Neutrophil (primary cell): ENCODE measurements around the gene PDE6H.

Source experiments
- H3K27ac ChIP-seq: fragments of 200-600 bp; sonication (generic); 2 replicates; pipeline ENCODE4 v1.5.1; 2016; ENCODE audit warnings: mild to moderate bottlenecking, moderate library complexity
- H3K27me3 ChIP-seq: fragments of 200-600 bp; sonication (generic); 2 replicates; pipeline ENCODE4 v1.6.0; 2016; ENCODE audit warnings: mild to moderate bottlenecking
- H3K36me3 ChIP-seq: fragments of 200-600 bp; sonication (generic); 2 replicates; pipeline ENCODE4 v1.5.1; 2017
- H3K4me1 ChIP-seq, 2 experiments: fragments of 200-600 bp in 1 of 2; sonication (generic) in 1 of 2; 1 replicate in 1 of 2; 2 replicates in 1 of 2; pipeline versions ENCODE4 v1.5.1 to v1.6.1; 2013 to 2016; ENCODE audit warnings: low read depth in 1 of 2, low read length in 1 of 2, mild to moderate bottlenecking in 1 of 2, moderate library complexity in 1 of 2; ENCODE audit not compliant: control insufficient read depth in 1 of 2, insufficient read depth in 1 of 2
- H3K4me3 ChIP-seq, 2 experiments: fragments of 200-600 bp in 1 of 2; sonication (generic) in 1 of 2; 1 replicate in 1 of 2; 2 replicates in 1 of 2; pipeline ENCODE4 v1.5.1; 2013 to 2016; ENCODE audit warnings: low read depth in 1 of 2, low read length in 1 of 2, mild to moderate bottlenecking in 1 of 2, moderate library complexity in 1 of 2
- H3K9me3 ChIP-seq: fragments of 200-600 bp; sonication (generic); 2 replicates; pipeline ENCODE4 v1.5.1; 2016
- TF ChIP-seq, protein P1 (sequence below): fragments of 200-600 bp; sonication (generic); IDR thresholded peaks from 2 replicates; pipeline ENCODE4 v1.5.1; 2016; ENCODE audit warnings: antibody characterized with exemption

Gene PDE6H

DNA sequence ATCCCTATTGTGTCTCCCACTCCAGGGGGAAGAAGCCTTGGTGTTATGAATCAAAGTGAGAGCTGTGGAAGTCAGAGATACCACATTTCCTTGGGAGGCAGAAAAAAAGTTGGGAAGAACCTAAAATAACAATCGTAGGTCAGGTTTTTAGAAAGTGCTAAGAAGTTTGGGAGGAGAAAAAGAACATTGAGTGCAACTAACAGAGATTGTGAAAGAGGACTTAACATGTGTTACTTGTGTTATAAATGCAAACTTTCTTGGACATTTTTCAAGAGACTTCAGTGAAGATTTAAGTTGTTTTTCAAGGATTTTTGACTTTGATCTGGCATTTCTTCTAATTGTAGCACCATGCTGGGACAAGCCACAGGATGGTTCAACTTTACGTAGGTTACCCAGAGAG is 26.7 kb upstream of the PDE6H start:
- peaks cover 100% of the 10 kb centered on the region for H3K36me3 ChIP-seq
- H3K4me3 ChIP-seq: no peak overlapping the region
- peak overlapping the region; percentile 95 for H3K27ac ChIP-seq
- H3K9me3 ChIP-seq: no peaks in the 10 kb centered on the region
- no peaks in the 10 kb centered on the region for H3K27me3 ChIP-seq
- H3K4me1 ChIP-seq: peaks cover 38 to 41% of the 10 kb centered on the region in 2 experiments
- TF ChIP-seq, protein P1, sequence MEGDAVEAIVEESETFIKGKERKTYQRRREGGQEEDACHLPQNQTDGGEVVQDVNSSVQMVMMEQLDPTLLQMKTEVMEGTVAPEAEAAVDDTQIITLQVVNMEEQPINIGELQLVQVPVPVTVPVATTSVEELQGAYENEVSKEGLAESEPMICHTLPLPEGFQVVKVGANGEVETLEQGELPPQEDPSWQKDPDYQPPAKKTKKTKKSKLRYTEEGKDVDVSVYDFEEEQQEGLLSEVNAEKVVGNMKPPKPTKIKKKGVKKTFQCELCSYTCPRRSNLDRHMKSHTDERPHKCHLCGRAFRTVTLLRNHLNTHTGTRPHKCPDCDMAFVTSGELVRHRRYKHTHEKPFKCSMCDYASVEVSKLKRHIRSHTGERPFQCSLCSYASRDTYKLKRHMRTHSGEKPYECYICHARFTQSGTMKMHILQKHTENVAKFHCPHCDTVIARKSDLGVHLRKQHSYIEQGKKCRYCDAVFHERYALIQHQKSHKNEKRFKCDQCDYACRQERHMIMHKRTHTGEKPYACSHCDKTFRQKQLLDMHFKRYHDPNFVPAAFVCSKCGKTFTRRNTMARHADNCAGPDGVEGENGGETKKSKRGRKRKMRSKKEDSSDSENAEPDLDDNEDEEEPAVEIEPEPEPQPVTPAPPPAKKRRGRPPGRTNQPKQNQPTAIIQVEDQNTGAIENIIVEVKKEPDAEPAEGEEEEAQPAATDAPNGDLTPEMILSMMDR: no peak

GRCh38 chr12:14946861-14947260 is 26.0 kb upstream of the PDE6H start:
- Histone ChIP-seq H3K4me3 (no peak overlapping the region), H3K27me3 (no peaks in the 10 kb centered on the region), H3K36me3 (peaks cover 93% of the 10 kb centered on the region), H3K27ac (peak overlapping the region; percentile 95), H3K9me3 (no peaks in the 10 kb centered on the region), H3K4me1 (peaks cover 45 to 48% of the 10 kb centered on the region in 2 experiments)
- TF ChIP-seq, protein P1: no peak

- Histone ChIP-seq H3K4me3 (peak overlapping the region; percentile 31 to 45), H3K4me1 (peaks cover 63 to 66% of the 10 kb centered on the region in 2 experiments), H3K36me3 (peaks cover 75% of the 10 kb centered on the region), H3K27me3 (no peaks in the 10 kb centered on the region), H3K9me3 (no peaks in the 10 kb centered on the region), H3K27ac (peak overlapping the region; percentile 95)
- TF ChIP-seq, protein P1: no peak
Measured at GRCh38 chr12:14948672-14949071, 24.2 kb upstream of the PDE6H start.

DNA sequence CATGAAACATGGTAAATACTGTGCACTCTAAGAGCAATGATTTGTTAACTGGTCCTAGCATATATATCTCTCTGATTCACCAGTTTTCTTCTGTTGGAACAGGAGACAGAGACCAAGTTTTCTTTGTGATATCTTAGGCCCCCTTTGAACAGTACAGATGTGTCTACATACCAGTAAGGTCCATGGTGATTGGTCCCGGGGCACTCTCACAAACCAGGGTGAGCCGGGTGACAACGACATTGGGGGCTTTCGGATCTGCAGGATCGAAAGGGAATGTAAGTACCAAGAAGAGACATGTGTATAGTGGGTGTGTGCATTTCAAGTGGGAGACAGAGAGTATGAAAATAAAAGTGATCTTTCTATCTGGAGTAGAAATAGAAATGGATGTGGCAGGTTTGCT is 23.2 kb upstream of the PDE6H start:
- Histone ChIP-seq H3K4me1 (peaks cover 72 to 76% of the 10 kb centered on the region in 2 experiments), H3K9me3 (no peaks in the 10 kb centered on the region), H3K27ac (peak overlapping the region; percentile 95), H3K36me3 (peaks cover 65% of the 10 kb centered on the region), H3K4me3 (peak overlapping the region in 1 of 2 experiments; percentile 45), H3K27me3 (no peaks in the 10 kb centered on the region)
- TF ChIP-seq, protein P1: no peak

- Histone ChIP-seq H3K36me3 (peaks cover 58% of the 10 kb centered on the region), H3K9me3 (no peaks in the 10 kb centered on the region)
- TF ChIP-seq, protein P1: no peak
Measured at GRCh38 chr12:14950421-14950820, 22.4 kb upstream of the PDE6H start.

More at GRCh38 chr12:14950421-14950820, 22.4 kb upstream of the PDE6H start:
- Histone ChIP-seq H3K27ac (peak overlapping the region; percentile 95), H3K27me3 (no peaks in the 10 kb centered on the region), H3K4me1 (peaks cover 80 to 84% of the 10 kb centered on the region in 2 experiments), H3K4me3 (peak overlapping the region in 1 of 2 experiments; percentile 93)
